K562 (cell line): ENCODE measurements around the gene CTDSPL. TPM values are rescaled to one million over a fixed set of nuclear protein-coding genes. Genes with fewer than 3 reads are reported as not detected.

Experiments used
- CC2D1A ChIP-seq: fragments of 450-650 bp; IDR thresholded peaks from 2 replicates; pipeline ENCODE4 v1.6.1; 2017; ENCODE audit warnings: mild to moderate bottlenecking
- CSDE1 ChIP-seq, 2 experiments: fragments of 450-650 bp; IDR thresholded peaks; 2 replicates each; pipeline ENCODE4 v1.6.1; 2016; ENCODE audit warnings: mild to moderate bottlenecking in 1 of 2
- E2F6 ChIP-seq, 2 experiments: IDR thresholded peaks; 2 replicates each; pipeline ENCODE4 v1.6.1; 2011; ENCODE audit warnings: borderline replicate concordance in 1 of 2, control low read depth in 1 of 2, low read depth in 1 of 2, low read length in 1 of 2, mild to moderate bottlenecking in 1 of 2, mixed read lengths in 1 of 2, moderate library complexity in 1 of 2; ENCODE audit not compliant: insufficient read depth in 1 of 2, insufficient read length in 1 of 2, poor library complexity in 1 of 2, severe bottlenecking in 1 of 2; ENCODE audit errors: extremely low read depth in 1 of 2
- E4F1 ChIP-seq: fragments of 250-450 bp; sonication (Bioruptor Pico); IDR thresholded peaks from 2 replicates; pipeline ENCODE4 v1.5.0; 2021; ENCODE audit warnings: mild to moderate bottlenecking, borderline replicate concordance
- HCFC1 ChIP-seq: IDR thresholded peaks from 2 replicates; pipeline ENCODE4 v1.6.1; 2012; ENCODE audit warnings: low read depth, low read length, improper control_type of control experiment
- JUND ChIP-seq, 2 experiments: IDR thresholded peaks; 2 replicates in 1 of 2; 3 replicates in 1 of 2; pipeline ENCODE4 v1.6.1; 2011; ENCODE audit warnings: borderline replicate concordance in 2 of 2, low read depth in 2 of 2, low read length in 2 of 2, improper control_type of control experiment in 1 of 2, missing biosample characterization in 1 of 2, missing genetic modification characterization in 1 of 2, missing genetic modification reagents in 1 of 2
- MTA1 ChIP-seq: fragments of 450-650 bp; IDR thresholded peaks from 2 replicates; pipeline ENCODE4 v1.6.1; 2017; ENCODE audit warnings: borderline replicate concordance
- MYC ChIP-seq, 2 experiments: fragments of 250-450 bp in 1 of 2; sonication (Bioruptor Pico) in 1 of 2; IDR thresholded peaks; 2 replicates each; pipeline versions ENCODE4 v1.5.1 to v1.6.1; 2012 to 2021; ENCODE audit warnings: low read depth in 2 of 2, borderline replicate concordance in 1 of 2, improper control_type of control experiment in 1 of 2, low read length in 1 of 2, mild to moderate bottlenecking in 1 of 2, moderate library complexity in 1 of 2
- POLR2AphosphoS5 ChIP-seq: IDR thresholded peaks from 2 replicates; pipeline ENCODE4 v1.6.1; 2011; ENCODE audit warnings: mild to moderate bottlenecking, low read depth, low read length, moderate library complexity; ENCODE audit not compliant: control insufficient read depth, insufficient read depth
- POLR3A ChIP-seq: IDR thresholded peaks from 2 replicates; pipeline ENCODE4 v1.6.1; 2011; ENCODE audit warnings: borderline replicate concordance, mild to moderate bottlenecking, moderate library complexity; ENCODE audit not compliant: insufficient read length, insufficient read depth; ENCODE audit errors: extremely low read depth
- RB1 ChIP-seq: fragments of 450-650 bp; IDR thresholded peaks from 2 replicates; pipeline ENCODE4 v1.6.1; 2017; ENCODE audit warnings: low read depth, mild to moderate bottlenecking
- SMAD4 ChIP-seq: fragments of 250-450 bp; sonication (Bioruptor Pico); conservative IDR thresholded peaks from 2 replicates; pipeline ENCODE4 v1.8.0; 2021; ENCODE audit warnings: inconsistent platforms, mild to moderate bottlenecking, moderate library complexity
- TCF7 ChIP-seq: sonication (generic); IDR thresholded peaks from 2 replicates; pipeline ENCODE4 v1.6.1; 2016; ENCODE audit warnings: antibody characterized with exemption, borderline replicate concordance
- ZC3H8 ChIP-seq: fragments of 450-650 bp; IDR thresholded peaks from 2 replicates; pipeline ENCODE4 v1.6.1; 2017
- ZNF445 ChIP-seq: fragments of 250-450 bp; sonication (Bioruptor Pico); IDR thresholded peaks from 2 replicates; pipeline ENCODE4 v1.4.0; 2020; ENCODE audit warnings: low read depth, mild to moderate bottlenecking, moderate library complexity
- polyA plus RNA-seq, 8 experiments: library from polyadenylated mRNA; depleted of rRNA in 4 of 8; stranded (reverse) in 5 of 8; unstranded in 3 of 8; fragments of >200 nt; fragmentation: Nextera tagmentation in 2 of 8; fragmentation: Illumina TruSeq in 1 of 8; extraction: Ambion mirVana in 2 of 8; extraction: Trizol in 1 of 8; gene quantifications; 2 replicates each; pipeline versions ENCODE4 v1.2.1 to v1.2.3, GENCODE V29; 2011 to 2014; ENCODE audit warnings: inconsistent platforms in 1 of 8, missing spikeins in 1 of 8
- total RNA-seq, 7 experiments: library from RNA; depleted of rRNA in 6 of 7; stranded (reverse); fragments of >200 nt in 6 of 7; fragmentation: Illumina TruSeq in 2 of 7; extraction: Trizol in 2 of 7; gene quantifications; 2 replicates each; pipeline versions ENCODE4 v1.2.1 to v1.2.3, GENCODE V29; 2011 to 2021; ENCODE audit warnings: low replicate concordance in 1 of 7
- TF ChIP-seq, protein P1 (sequence below): sonication (generic); formaldehyde crosslinking; IDR thresholded peaks from 2 replicates; pipeline ENCODE4 v1.8.0; 2022; ENCODE audit warnings: mild to moderate bottlenecking, missing genetic modification reagents
- TF ChIP-seq, protein P2 (sequence below): fragments of 450-650 bp; formaldehyde crosslinking; IDR thresholded peaks from 2 replicates; pipeline ENCODE4 v1.4.0; 2022; ENCODE audit warnings: missing genetic modification characterization

The CTDSPL gene
- total and polyA plus RNA-seq, 9 of the 15 experiments (the other 6 are each of a cell fraction or from before 2014, with no cell fraction given), result 5.1 to 19.3 (median 11.3) TPM

GRCh38 chr3:37855363-37855970 lies 6.2 kb upstream of the CTDSPL start (continued):
- TF ChIP-seq ZNF445 (no peak), ZC3H8 (no peak), HCFC1 (no peak), MYC (IDR thresholded peaks at IDR 0.05; ENCODE audit: low read depth, low read length) (no peak), MYC (CRISPR knock-in tag; IDR thresholded peaks at IDR 0.05; ENCODE audit: borderline replicate concordance, low read depth) (no peak), CSDE1 (IDR thresholded peaks at IDR 0.05) (no peak), CC2D1A (peak; percentile 72), JUND (IDR thresholded peaks at IDR 0.05; ENCODE audit: borderline replicate concordance, low read depth, low read length) (peak; percentile 33; the same call in 1 of the 2 replicates), JUND (tag; IDR thresholded peaks at IDR 0.05; ENCODE audit: borderline replicate concordance, low read depth, low read length) (no peak), TCF7 (no peak), RB1 (peak; percentile 54), POLR2AphosphoS5 (no peak), E2F6 (IDR thresholded peaks at IDR 0.05; ENCODE audit: borderline replicate concordance in 1 of 2, extremely low read depth in 1 of 2, insufficient read depth in 1 of 2, insufficient read length in 1 of 2, low read depth in 1 of 2, low read length in 1 of 2, poor library complexity in 1 of 2, severe bottlenecking in 1 of 2) (no peak), SMAD4 (CRISPR knock-in tag) (no peak), POLR3A (no peak), E4F1 (no peak), MTA1 (no peak)
- TF ChIP-seq, protein P1, sequence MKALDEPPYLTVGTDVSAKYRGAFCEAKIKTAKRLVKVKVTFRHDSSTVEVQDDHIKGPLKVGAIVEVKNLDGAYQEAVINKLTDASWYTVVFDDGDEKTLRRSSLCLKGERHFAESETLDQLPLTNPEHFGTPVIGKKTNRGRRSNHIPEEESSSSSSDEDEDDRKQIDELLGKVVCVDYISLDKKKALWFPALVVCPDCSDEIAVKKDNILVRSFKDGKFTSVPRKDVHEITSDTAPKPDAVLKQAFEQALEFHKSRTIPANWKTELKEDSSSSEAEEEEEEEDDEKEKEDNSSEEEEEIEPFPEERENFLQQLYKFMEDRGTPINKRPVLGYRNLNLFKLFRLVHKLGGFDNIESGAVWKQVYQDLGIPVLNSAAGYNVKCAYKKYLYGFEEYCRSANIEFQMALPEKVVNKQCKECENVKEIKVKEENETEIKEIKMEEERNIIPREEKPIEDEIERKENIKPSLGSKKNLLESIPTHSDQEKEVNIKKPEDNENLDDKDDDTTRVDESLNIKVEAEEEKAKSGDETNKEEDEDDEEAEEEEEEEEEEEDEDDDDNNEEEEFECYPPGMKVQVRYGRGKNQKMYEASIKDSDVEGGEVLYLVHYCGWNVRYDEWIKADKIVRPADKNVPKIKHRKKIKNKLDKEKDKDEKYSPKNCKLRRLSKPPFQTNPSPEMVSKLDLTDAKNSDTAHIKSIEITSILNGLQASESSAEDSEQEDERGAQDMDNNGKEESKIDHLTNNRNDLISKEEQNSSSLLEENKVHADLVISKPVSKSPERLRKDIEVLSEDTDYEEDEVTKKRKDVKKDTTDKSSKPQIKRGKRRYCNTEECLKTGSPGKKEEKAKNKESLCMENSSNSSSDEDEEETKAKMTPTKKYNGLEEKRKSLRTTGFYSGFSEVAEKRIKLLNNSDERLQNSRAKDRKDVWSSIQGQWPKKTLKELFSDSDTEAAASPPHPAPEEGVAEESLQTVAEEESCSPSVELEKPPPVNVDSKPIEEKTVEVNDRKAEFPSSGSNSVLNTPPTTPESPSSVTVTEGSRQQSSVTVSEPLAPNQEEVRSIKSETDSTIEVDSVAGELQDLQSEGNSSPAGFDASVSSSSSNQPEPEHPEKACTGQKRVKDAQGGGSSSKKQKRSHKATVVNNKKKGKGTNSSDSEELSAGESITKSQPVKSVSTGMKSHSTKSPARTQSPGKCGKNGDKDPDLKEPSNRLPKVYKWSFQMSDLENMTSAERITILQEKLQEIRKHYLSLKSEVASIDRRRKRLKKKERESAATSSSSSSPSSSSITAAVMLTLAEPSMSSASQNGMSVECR, result no peak
- TF ChIP-seq, protein P2, sequence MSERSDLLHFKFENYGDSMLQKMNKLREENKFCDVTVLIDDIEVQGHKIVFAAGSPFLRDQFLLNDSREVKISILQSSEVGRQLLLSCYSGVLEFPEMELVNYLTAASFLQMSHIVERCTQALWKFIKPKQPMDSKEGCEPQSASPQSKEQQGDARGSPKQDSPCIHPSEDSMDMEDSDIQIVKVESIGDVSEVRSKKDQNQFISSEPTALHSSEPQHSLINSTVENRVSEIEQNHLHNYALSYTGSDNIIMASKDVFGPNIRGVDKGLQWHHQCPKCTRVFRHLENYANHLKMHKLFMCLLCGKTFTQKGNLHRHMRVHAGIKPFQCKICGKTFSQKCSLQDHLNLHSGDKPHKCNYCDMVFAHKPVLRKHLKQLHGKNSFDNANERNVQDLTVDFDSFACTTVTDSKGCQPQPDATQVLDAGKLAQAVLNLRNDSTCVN (CRISPR knock-in tag), result no peak
